Mesothelial cell of epicardium (in vitro differentiated cells): ENCODE measurements around the gene ATP8B4. TPM values are rescaled to one million over a fixed set of nuclear protein-coding genes. Genes with fewer than 3 reads are reported as not detected.

Source experiments
- DNase-seq, 2 experiments: peaks; one replicate each; pipeline ENCODE4 v3.0.0; 2021; ENCODE audit warnings: low spot score in 2 of 2; ENCODE audit not compliant: unreplicated experiment in 2 of 2
- H3K27ac Mint-ChIP-seq: 2 replicates; pipeline ENCODE4 v1.8.0; 2021; ENCODE audit warnings: mixed read lengths
- H3K27me3 Mint-ChIP-seq: 2 replicates; pipeline ENCODE4 v1.8.0; 2021; ENCODE audit warnings: low read depth, mixed read lengths
- H3K36me3 Mint-ChIP-seq: 2 replicates; pipeline ENCODE4 v1.8.0; 2021; ENCODE audit warnings: mixed read lengths
- H3K4me1 Mint-ChIP-seq: 2 replicates; pipeline ENCODE4 v1.8.0; 2021; ENCODE audit warnings: mixed read lengths
- H3K4me3 Mint-ChIP-seq: 2 replicates; pipeline ENCODE4 v1.8.0; 2021; ENCODE audit warnings: mild to moderate bottlenecking, moderate library complexity, mixed read lengths
- H3K9me3 Mint-ChIP-seq: 2 replicates; pipeline ENCODE4 v1.8.0; 2021; ENCODE audit warnings: mixed read lengths
- CTCF ChIP-seq: fragments of 200-600 bp; sonication (generic); IDR thresholded peaks from one replicate; pipeline ENCODE4 v1.5.0; 2021; ENCODE audit warnings: antibody characterized with exemption; ENCODE audit not compliant: unreplicated experiment
- total RNA-seq: library from RNA; stranded (reverse); gene quantifications from 3 replicates; pipeline ENCODE4 v1.2.1, GENCODE V29; 2021

Gene ATP8B4
- total RNA-seq, 1 donor from 2014 or later, result 1.8 TPM

- Mint-ChIP-seq H3K4me3 (no peak overlapping the region), H3K4me1 (peaks cover 44% of the 10 kb centered on the region), H3K27me3 (no peaks in the 10 kb centered on the region), H3K9me3 (no peaks in the 10 kb centered on the region), H3K36me3 (no peaks in the 10 kb centered on the region), H3K27ac (peak overlapping the region; percentile 47)
- DNase-seq, result no peak
- no peak for TF ChIP-seq CTCF
Observed at GRCh38 chr15:49860101-49860500, 258.9 kb downstream of the ATP8B4 start.

GRCh38 chr15:49857496-49858475 lies 261.2 kb downstream of the ATP8B4 start:
- H3K36me3 Mint-ChIP-seq, result no peaks in the 10 kb centered on the region
- H3K4me1 Mint-ChIP-seq, result peaks cover 31% of the 10 kb centered on the region
- H3K4me3 Mint-ChIP-seq, result no peak overlapping the region
- no peak overlapping the region for H3K27ac Mint-ChIP-seq
- H3K27me3 Mint-ChIP-seq, result no peaks in the 10 kb centered on the region
- H3K9me3 Mint-ChIP-seq, result peaks cover 4% of the 10 kb centered on the region
- TF ChIP-seq CTCF, result no peak
- no peak for DNase-seq

- H3K27ac Mint-ChIP-seq, result peak overlapping the region; percentile 13
- no peaks in the 10 kb centered on the region for H3K36me3 Mint-ChIP-seq
- no peaks in the 10 kb centered on the region for H3K27me3 Mint-ChIP-seq
- DNase-seq, result no peak
- H3K4me3 Mint-ChIP-seq, result no peak overlapping the region
- H3K9me3 Mint-ChIP-seq, result peaks cover 9% of the 10 kb centered on the region
- TF ChIP-seq CTCF, result no peak
- peaks cover 31% of the 10 kb centered on the region for H3K4me1 Mint-ChIP-seq
Observed at GRCh38 chr15:49855917-49856637, 263.0 kb downstream of the ATP8B4 start.

GRCh38 chr15:49852756-49853155 lies 266.3 kb downstream of the ATP8B4 start:
- DNase-seq, result no peak
- TF ChIP-seq CTCF, result no peak
- Mint-ChIP-seq H3K4me3 (no peak overlapping the region), H3K9me3 (peaks cover 23% of the 10 kb centered on the region), H3K27me3 (no peaks in the 10 kb centered on the region), H3K4me1 (peaks cover 16% of the 10 kb centered on the region), H3K36me3 (peaks cover 5% of the 10 kb centered on the region), H3K27ac (no peak overlapping the region)

GRCh38 chr15:49848807-49849206 lies 270.2 kb downstream of the ATP8B4 start:
- Mint-ChIP-seq H3K4me1 (no peaks in the 10 kb centered on the region), H3K9me3 (peaks cover 19% of the 10 kb centered on the region), H3K27me3 (no peaks in the 10 kb centered on the region), H3K4me3 (no peak overlapping the region), H3K27ac (no peak overlapping the region), H3K36me3 (peaks cover 5% of the 10 kb centered on the region)
- DNase-seq, result no peak
- TF ChIP-seq CTCF, result no peak
